ENCODE data around the gene TEX264. TPM values are rescaled to one million over a fixed set of nuclear protein-coding genes. Genes with fewer than 3 reads are reported as not detected.
"Not testable (repeated sequence)": the region's sequence is repeated elsewhere in the genome, so short reads cannot be mapped to it uniquely, and the experiment has no call there.

The TEX264 gene
- total RNA-seq, 4 donors from 2014 or later = 48.0 to 73.8 (median 65.4) TPM

DNA sequence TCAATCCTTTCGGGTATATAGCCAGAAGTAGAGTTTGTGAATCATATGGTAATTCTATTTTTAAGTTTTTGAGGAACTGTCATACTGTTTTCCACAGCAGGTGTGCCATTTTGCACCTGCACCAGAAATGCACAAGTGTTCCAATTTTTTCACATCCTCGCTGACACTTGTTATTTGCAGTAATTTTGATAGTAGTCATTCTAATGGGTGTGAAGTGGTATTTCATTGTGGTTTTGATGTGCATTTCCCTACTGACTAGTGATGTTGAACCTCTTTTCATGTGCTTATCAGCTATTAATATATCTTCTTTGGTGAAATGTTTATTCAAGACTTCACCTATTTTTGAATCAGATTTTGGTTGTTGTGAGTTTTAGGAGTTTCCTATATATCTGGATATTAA, 64.9 kb downstream of the TEX264 start:
- no peaks in the 10 kb centered on the region for H3K4me1 ChIP-seq
- no peak for TF ChIP-seq CTCF (IDR thresholded peaks at IDR 0.05)
- no peak overlapping the region for H3K4me3 ChIP-seq
- no peaks in the 10 kb centered on the region for H3K36me3 ChIP-seq
- no peak overlapping the region for H3K27ac ChIP-seq (replicated peaks in 1 of 4)
- H3K9me3 ChIP-seq = no peaks in the 10 kb centered on the region
- 72% methylated on average over 2 of the region's 2 CpGs for WGBS
- H3K27me3 ChIP-seq = peaks cover 0 to 33% (median 0%) of the 10 kb centered on the region in 4 donors
- intact Hi-C loops (cut with DNase I) = no loop called here
- DNase-seq (ENCODE audit: extremely low spot score) = no peak

- Histone ChIP-seq H3K4me3 (no peak overlapping the region), H3K9me3 (no peaks in the 10 kb centered on the region), H3K4me1 (no peaks in the 10 kb centered on the region), H3K36me3 (no peaks in the 10 kb centered on the region), H3K27me3 (peaks cover 0 to 33% (median 0%) of the 10 kb centered on the region in 4 donors), H3K27ac (replicated peaks in 1 of 4) (no peak overlapping the region)
- TF ChIP-seq CTCF (IDR thresholded peaks at IDR 0.05) (no peak), EP300 (IDR thresholded peaks at IDR 0.05) (no peak), POLR2AphosphoS5 (IDR thresholded peaks at IDR 0.05) (no peak), POLR2A (IDR thresholded peaks at IDR 0.05; ENCODE audit: low read depth) (no peak)
- no peak for DNase-seq (ENCODE audit: extremely low spot score)
- intact Hi-C loops (cut with DNase I) = no loop called here
- WGBS = 53% methylated on average over 4 of the region's 4 CpGs
These were observed 68.1 kb downstream of the TEX264 start for GRCh38 chr3:51739110-51739509.

DNA sequence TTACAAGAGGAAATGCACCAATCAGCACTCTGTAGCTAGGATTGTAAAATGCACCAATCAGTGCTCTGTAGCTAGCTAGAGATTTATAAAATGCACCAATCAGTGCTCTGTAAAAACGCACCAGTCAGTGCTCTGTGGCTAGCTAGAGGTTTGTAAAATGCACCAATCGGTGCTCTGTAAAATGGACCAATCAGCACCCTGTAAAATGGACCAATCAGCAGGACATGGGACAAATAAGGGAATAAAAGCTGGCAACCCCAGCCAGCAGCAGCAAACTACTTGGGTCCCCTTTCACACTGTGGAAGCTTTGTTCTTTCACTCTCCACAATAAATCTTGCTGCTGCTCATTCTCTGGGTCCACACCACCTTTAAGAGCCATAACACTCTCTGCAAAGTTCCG, 71.3 kb downstream of the TEX264 start:
- intact Hi-C loops (cut with DNase I); H3K4me3 ChIP-seq; DNase-seq (ENCODE audit: extremely low spot score); H3K36me3 ChIP-seq; H3K27ac ChIP-seq (replicated peaks in 1 of 4); H3K4me1 ChIP-seq; H3K9me3 ChIP-seq: not testable (repeated sequence)
- H3K27me3 ChIP-seq = peaks cover 0 to 18% (median 0%) of the 10 kb centered on the region in 4 donors
- 82% methylated on average over 3 of the region's 3 CpGs for WGBS

GRCh38 chr3:51742978-51743377, 71.9 kb downstream of the TEX264 start:
- H3K36me3 ChIP-seq; H3K4me1 ChIP-seq; H3K9me3 ChIP-seq; DNase-seq (ENCODE audit: extremely low spot score); intact Hi-C loops (cut with DNase I); H3K27ac ChIP-seq (replicated peaks in 1 of 4); H3K4me3 ChIP-seq: not testable (repeated sequence)
- peaks cover 0 to 14% (median 0%) of the 10 kb centered on the region in 4 donors for H3K27me3 ChIP-seq
- 66% methylated on average over 4 of the region's 4 CpGs for WGBS

DNA sequence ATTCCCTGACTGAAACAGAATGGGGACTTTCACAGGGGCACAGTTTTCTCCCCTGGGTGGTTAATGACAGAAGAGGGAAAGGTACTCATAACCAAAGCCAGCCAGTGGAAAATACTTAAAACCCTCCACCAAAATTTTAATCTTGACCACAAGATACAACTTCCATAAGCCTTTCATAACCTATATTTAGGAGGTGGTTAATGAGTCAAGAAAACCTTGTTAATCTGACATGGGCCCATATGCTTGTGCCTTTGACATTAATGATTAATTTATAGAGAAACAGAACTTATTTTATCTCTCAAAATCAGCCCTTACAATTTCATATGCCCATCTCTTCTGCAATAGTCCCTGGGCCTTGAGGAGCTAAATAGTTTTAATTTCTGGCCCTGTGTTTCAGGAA, 76.8 kb downstream of the TEX264 start:
- no peak for TF ChIP-seq CTCF (IDR thresholded peaks at IDR 0.05)
- no peak for TF ChIP-seq POLR2AphosphoS5 (IDR thresholded peaks at IDR 0.05)
- no peak for TF ChIP-seq EP300 (IDR thresholded peaks at IDR 0.05)
- no peak for TF ChIP-seq POLR2A (IDR thresholded peaks at IDR 0.05; ENCODE audit: low read depth)
- no peaks in the 10 kb centered on the region for H3K4me1 ChIP-seq
- H3K4me3 ChIP-seq = no peak overlapping the region
- intact Hi-C loops (cut with DNase I) = no loop called here
- no peak for DNase-seq (ENCODE audit: extremely low spot score)
- H3K27me3 ChIP-seq = no peaks in the 10 kb centered on the region
- no peaks in the 10 kb centered on the region for H3K9me3 ChIP-seq
- H3K36me3 ChIP-seq = no peaks in the 10 kb centered on the region
- no peak overlapping the region for H3K27ac ChIP-seq (replicated peaks in 1 of 4)

DNA sequence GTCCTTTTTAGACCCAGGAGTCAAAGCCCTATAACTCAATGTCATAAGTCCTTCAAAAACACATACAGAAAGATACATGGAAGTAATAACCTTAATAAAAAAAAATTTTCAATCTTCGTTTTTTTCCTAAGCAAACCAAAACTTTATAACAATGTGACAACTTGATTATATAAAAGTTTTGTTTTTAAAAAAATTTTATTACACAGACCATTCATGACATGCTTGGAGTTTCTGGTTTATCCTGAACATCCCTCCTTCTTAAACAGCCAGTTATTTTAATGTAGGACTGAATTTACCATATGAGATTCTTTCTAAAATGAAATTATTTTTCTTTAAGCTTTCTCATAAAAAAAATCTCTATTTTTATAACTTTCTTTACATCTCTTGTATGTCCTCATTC, 77.3 kb downstream of the TEX264 start:
- DNase-seq (ENCODE audit: extremely low spot score) = no peak
- H3K36me3 ChIP-seq = no peaks in the 10 kb centered on the region
- TF ChIP-seq CTCF (IDR thresholded peaks at IDR 0.05) = no peak
- no peak for TF ChIP-seq EP300 (IDR thresholded peaks at IDR 0.05)
- no peak for TF ChIP-seq POLR2A (IDR thresholded peaks at IDR 0.05; ENCODE audit: low read depth)
- TF ChIP-seq POLR2AphosphoS5 (IDR thresholded peaks at IDR 0.05) = no peak
- intact Hi-C loops (cut with DNase I) = no loop called here
- no peak overlapping the region for H3K4me3 ChIP-seq
- H3K9me3 ChIP-seq = no peaks in the 10 kb centered on the region
- H3K27me3 ChIP-seq = no peaks in the 10 kb centered on the region
- no peak overlapping the region for H3K27ac ChIP-seq (replicated peaks in 1 of 4)
- WGBS = 40% methylated on average over 1 of the region's 1 CpG
- H3K4me1 ChIP-seq = no peaks in the 10 kb centered on the region
